Stimulated activated CD4-positive, alpha-beta T cell treated with anti-CD3 and anti-CD28 coated beads, Interleukin-1b, Interleukin-23, amount 100 ng/mL, for 1 hour (primary cell): ENCODE data around the gene CCDC74A.
"Not testable (repeated sequence)": the region's sequence is repeated elsewhere in the genome, so short reads cannot be mapped to it uniquely, and the experiment has no call there.

ENCODE experiments used
- DNase-seq, 2 donors: peaks; one replicate each; pipeline ENCODE4 v3.0.0-alpha.2; 2020; ENCODE audit warnings: low read depth in 2 of 2

Gene CCDC74A

DNA sequence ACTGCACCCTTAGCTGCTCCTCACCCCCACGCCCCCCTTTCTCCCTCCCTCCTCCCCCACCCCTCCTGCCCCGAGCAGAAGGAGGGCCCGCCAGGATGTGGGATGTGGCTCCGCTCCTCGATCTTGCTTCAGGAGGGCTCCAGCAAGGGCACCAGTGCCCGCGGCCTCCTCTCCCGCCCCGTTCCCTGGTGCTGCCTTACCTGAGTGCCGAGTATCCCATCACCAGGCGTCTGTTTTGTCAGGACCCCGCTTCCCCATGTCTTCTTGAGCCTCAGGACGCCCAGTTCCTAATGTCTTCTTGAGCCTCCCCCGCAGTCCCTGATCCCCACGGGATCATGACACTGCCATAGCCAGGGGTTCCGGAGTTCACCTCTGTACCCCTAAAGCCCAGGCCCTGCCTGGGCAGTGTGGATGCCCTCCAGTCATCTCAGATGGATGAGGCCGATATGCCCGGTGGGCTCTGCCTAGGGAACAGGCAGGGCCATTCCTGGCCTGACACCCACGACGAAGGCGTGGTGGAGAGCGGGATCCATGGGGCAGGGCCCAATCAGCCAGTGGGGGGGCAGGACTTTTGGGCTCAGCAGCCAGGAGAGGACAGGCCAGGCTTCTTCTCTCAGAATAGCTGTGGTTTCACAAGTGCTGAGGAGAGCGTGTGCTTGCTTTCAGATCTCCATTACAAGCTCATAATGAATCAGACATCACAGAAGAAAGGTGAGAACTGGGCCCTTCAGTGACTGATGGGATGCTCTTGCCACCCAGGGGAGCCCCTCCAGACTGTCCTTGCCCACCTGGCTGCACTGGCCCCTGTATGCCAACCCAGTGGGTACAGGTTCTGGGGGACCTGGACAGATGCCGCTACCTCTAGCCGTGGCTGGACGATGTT, 1.5 kb downstream of the CCDC74A start:
- not testable (repeated sequence) for DNase-seq

DNA sequence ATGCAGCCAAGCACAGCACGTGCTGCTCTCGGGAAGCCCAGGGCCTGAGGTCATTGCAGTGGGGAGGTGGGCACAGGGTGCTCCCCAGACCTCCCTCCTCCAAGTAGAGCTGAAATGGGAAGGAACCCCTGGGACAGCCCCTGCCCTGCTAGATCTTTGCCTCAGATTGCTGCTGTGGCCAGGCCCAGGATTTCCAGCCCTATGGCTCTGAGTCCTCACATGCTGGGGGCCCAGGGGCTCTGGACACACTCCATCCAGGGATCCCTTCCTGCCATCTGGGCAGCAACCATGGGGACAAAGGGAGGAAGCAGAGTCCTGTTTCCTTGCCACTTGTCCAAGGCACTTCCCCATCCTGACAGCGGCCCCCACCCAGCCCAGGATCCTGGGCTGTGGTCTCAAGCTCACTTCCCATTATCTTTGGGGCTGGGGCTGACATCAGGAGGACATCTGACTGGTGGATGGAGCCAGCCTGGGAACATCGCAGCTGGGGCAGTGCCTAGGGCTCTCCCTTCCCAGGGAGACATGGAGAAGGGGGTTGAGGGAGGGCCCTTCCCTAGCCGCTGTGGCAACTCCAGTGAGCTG, 2.3 kb downstream of the CCDC74A start:
- DNase-seq, result not testable (repeated sequence)

DNA sequence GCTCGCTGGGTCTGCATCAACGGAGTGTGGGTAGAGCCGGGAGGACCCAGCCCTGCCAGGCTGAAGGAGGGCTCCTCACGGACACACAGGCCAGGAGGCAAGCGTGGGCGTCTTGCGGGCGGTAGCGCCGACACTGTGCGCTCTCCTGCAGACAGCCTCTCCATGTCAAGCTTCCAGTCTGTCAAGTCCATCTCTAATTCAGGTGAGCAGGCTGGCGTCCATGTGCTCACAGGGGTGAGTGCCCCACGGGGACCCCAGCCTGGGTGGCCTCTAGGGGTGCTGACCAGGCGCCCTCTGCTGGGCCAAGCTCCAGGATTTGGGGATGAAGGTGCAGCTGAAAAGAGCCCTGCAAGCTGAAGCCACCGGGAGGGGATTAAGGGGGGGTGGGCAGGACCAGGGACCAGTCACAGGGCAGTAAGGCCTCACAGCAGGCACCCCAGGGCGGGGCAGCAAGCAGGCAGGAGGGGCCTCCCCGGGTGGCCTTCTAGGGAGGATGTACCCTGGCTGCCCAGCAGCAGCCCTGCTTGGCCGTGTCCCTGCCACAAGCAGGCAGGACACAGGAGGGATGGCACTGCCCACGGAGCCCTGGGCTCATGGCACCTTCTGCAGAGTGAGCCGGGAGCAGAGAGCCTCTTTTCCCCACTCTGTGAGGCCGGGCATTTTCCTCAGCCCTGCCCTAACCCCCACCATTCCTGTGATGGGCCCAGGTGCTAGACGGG, 3.1 kb downstream of the CCDC74A start:
- not testable (repeated sequence) for DNase-seq

DNA sequence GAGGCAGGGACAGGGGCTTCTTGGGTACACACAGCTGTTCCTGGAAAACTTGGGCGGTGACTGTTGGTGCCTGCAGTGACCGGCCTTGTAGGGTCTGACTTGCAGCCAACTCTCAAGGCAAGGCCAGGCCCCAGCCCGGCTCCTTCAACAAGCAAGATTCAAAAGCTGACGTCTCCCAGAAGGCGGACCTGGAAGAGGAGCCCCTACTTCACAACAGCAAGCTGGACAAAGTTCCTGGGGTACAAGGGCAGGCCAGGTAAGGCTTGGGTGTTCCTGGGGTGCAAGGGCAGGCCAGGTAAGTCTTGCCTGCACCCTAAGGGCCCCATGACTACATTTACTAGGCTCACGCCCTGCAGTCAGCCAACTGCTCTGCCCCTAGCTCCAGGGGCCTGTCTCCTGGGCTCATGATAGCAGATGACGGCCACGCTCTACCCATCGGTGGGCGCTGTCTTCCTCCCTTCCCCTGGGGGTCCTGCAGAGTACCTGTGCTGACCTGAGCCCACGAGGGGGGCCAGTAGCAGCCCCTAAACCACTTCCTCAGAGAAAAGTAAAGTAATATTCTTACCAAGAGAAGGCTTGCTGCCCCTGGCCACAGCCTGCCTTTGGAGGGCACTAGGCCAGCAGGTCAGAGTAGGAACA, 4.0 kb downstream of the CCDC74A start:
- DNase-seq, result not testable (repeated sequence)

DNA sequence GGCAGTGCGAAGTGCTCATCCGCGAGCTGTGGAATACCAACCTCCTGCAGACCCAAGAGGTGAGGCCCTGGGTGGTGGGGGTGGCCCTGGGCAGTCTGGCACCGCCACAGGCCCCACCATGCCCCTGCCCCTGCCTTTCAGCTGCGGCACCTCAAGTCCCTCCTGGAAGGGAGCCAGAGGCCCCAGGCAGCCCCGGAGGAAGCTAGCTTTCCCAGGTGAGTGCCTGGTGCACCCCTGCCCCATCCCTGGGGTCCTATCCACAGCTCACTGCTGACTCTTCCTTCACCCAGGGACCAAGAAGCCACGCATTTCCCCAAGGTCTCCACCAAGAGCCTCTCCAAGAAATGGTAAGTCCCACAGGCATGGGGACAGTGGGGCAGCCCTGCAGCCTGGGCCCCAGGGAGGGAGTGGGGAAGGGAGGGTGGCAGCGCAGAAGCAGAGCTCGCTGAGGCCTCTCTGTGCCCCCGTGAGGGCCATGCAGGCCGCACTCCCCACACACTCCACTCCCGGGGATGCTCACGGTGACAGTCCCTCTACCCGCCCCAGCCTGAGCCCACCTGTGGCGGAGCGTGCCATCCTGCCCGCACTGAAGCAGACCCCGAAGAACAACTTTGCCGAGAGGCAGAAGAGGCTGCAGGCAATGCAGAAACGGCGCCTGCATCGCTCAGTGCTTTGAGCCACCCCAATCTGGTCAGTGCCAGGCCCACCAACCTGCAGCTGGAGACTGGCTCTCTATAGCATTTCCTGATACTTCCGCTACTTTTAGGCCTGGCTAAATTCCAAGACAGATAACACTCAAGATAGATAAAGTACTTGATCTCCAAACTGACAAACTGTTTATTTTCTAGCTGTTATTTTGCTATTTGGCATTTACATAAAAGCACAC, 5.3 kb downstream of the CCDC74A start:
- not testable (repeated sequence) for DNase-seq

DNA sequence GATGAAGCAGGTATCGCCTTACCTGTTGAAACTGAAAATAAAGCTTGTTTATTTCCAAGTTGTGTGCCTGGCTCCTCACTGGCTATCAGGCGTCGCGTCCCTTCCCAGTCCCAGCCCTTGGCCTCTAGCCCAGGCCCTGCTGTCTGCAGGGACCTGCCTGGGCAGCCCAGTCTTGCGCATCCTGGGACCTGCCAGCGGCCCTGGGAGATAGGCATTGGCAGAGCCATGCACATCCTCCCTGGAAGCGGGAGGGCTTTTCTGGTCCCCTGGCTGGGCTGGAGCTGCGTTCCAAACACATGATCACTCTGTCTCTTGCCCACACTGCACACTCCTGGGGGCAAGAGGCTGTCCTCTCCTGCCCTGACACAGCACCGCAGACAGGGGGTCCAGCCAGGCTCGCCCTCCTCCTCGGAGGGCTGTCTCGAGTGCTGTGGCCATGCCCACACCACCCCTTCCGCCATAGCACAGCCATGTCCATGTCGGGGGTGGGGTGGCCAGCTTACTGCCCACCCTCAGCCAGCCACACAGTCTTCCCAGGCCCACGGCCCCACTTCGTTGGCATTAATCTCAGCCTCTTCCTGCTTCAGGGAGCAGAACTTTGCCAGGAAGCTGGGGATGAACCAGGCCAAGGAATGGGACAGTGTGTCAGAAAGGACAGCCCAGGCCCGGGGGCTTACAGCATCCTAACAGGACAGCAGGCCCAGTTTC, 6.1 kb downstream of the CCDC74A start:
- not testable (repeated sequence) for DNase-seq

DNA sequence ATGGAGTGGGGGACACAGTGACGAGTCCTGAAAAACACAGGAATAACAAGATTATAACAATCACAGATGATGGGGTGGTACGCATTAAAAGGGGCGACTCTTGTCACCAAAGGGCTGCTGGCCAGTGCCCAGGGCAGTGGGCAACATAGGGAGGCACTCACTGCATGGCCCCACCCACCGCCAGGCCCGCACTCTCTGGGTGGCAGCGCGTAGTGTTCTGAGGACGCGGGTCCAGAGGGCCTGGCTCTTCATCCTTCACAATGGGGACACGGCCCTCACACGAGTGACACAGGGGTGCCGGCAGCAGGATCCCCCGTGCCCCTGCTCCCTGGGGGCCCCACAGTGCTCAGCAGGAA, 6.6 kb downstream of the CCDC74A start:
- not testable (repeated sequence) for DNase-seq

DNA sequence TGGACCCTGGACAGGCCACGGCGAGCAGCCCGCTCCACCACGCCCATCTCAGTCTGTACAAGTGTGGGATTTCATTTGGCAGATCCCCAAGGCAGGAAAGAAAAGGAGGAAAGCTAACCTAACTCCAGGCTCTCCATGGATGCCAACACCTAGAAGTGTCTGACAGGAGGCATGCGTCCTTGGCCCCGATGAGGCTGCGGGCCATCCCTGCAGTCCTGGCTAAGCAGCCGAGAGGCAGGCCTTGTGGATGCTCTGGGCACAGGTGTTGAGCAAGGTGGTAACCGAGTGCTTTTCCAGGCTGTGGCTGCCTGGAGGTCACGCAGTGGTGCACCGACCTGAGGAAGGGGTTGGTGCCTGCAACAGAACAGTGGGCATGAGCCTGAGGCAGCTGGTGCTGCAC, 7.3 kb downstream of the CCDC74A start:
- not testable (repeated sequence) for DNase-seq

DNA sequence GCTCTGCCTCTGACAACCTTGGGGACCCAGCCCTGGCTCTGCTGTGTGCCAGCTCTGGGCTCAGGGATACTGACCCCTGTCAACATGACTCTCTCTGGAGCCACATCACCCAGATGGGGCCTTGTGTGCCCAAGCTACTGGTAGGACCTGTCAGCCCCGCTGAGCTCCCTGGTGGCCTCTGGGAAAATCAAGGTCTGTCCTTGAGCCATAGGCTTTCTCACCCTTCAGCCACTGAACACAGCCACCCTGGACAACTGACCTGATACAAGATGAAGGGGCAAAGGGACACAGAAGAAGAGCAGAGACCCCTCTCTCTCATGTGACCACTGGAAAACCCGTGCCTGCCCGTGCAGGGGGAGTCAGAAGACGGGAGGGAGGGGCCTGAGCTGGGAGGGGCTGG, 7.8 kb downstream of the CCDC74A start:
- DNase-seq, result no peak

DNA sequence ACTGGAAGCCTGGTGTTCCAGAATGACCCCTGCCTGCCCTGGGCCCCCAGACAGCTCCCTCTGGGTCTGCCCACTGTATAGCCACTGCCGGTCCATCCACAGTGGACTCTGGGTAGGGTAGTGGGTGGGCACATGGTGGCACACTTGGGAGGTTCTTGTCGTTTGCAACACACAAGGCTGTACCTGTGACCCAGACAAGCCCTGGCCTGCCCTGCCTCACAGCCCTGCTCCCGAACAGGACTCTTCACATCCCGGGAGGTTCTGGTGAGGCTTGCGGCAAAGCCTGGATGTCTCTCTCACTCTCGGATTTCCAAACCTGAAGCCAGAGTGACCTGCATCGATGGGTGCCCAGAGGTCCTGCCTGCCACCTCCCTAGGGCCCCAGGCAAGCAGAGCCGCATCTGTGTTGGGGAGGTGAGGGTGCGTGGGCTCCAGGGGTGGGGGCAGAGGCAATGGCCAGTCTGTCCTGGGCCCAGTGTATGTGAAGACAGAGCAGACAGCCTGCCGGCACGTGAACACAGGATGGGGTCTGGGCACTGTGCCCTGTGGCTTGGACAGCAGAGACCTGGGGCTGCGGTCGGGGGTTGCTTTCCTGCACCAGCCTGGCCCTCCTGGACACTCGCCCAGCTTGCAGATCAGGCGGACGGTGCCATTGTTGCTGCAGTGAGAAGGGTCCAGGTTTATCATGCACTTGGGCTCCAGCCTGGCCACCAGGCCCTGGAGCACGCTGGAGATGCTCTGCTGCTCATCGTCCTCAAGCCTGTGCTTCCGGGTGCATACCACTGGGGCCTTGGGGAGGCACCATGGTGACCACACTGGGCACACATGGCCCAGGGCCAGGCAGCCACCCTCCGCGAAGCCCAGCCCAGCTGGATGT, 8.5 kb downstream of the CCDC74A start:
- DNase-seq, result not testable (repeated sequence)

DNA sequence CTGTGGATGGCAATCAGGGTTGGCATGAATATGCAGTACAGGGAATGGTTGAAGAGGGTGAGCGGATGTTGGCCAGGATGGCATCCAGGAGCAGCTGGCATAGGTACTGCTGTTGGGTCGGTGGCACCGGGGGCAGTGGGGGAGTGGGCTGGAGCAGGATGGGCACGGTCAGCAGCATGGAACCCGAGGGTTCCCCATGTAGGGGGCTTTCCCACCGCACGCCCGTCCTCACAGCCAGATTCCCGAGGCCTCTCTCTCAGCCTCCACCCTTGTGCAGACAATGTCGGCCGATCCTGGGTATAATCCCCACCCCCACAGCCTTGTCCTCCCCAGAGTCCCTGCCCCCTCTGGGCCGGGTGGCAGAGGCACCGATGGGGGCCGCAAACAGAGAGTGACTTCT, 9.2 kb downstream of the CCDC74A start:
- not testable (repeated sequence) for DNase-seq

DNA sequence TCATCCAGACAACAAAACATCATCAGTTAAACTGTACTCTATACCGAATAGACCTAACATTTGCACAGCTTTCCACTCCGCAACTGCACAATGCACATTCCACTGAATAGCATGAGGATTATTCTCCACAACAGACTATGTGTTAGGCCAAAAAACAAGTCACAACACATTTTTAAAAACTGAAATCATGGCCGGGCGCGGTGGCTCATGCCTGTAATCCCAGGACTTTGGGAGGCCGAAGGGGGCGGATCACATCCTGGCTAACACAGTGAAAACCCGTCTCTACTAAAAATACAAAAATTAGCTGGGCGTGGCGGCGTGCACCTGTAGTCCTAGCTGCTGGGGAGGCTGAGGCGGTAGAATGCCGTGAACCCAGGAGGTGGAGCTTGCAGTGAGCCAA, 11.2 kb downstream of the CCDC74A start:
- DNase-seq, result not testable (repeated sequence)

DNA sequence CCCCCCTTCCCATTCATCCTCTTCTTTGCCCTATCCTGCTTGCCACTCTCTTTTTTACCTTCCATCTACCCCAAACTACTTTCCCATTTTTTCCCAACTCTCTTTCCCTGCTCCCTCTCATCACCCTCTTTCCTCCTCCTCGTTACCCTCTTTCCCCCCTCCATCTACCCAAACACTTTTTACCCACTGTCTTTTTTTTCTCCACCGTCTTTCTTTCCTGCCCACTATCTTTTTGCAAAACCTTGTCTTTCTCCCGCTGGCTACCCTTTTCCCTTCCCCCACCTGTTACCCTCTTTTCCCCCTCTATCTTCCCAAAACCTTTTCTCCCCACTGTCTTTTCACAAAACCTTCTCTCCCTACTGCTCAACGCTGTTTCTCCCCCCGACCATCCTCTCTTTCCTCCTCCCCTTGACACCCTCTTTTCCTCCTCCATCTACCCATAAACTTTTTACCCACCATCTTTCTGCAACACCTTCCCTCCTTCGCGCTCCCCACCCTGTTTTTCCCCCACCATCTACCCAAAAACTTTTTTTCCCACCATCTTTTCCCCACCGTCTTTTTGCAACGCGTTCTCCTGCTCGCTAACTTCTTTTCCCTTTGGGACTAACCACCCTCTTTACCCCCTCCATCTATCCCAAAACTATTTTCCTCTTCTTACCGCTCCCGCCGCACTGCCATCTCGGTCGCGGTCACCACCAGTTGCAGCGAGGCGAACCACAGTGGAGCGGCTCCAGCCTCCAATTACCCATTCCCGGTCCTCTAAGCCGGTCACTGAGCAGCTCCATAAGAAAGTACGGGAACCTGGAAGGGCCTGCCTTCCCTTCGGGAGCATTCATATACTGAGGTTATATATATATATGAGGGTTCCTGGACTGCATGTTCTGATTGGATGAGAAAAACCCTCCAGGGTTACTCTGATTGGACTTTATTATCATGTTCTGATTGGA, 15.0 kb downstream of the CCDC74A start:
- no peak for DNase-seq

DNA sequence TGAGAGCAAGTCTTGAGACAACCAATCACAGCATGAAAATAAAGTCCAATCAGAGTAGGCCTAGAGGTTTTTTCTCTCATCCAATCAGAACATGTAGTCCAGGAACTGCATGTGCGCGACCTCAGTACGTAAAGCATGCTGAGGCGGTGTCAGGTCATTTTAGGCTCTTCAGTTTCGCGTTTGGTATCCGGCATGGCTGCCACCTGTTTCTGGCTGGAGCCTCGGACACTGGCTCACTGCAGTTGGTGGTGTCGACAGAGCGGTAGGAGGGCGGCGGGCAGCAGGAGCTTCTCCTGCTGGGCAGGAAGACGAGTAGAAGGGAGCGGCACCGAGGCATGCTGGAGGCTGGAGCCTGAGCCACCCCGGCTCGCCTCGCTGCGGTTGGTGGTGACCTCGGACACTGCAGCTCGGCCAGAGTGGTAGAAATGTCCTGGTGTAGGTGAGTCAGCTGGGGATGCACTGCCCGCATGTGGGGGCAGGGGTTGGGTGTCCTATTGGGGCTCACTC, 15.8 kb downstream of the CCDC74A start:
- no peak for DNase-seq

DNA sequence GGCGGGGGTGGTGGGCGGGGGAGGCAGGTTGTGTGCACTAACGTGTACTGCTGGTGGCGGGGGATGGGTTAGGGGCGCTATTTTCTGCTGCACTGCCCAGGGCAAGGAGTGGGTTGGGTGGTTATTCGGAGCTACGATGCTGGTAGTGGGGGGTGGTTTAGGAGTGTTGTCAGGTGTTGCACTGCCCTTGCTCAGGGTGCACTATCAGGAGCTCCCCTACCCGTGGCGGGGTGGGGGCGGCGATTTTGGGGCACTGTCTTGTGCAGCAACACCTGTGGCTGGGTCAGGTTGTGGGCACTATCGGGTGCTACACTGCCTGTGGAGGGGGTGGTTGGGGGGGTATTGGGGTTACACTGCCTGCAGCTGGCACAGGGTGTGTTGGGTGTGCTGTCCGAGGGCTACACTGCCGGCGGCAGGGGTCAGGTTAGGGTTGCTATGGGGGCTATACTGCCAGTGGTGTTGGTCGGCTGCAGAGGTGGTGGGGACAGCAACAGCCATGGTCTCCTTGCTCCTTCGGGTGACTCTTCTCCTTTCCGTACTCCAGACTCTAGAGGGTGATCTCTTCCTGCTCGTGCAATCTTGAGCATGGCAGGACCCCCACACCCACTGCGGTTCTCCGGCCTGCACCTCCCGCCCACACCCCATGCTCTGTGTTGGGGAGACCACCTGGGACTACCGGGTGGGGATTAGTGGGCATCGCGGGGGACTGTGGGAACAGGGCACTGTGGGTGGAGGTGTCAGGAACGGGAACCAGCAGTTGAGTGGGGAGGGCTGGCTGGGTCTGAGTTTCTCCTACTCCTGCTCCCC, 16.5 kb downstream of the CCDC74A start:
- not testable (repeated sequence) for DNase-seq

DNA sequence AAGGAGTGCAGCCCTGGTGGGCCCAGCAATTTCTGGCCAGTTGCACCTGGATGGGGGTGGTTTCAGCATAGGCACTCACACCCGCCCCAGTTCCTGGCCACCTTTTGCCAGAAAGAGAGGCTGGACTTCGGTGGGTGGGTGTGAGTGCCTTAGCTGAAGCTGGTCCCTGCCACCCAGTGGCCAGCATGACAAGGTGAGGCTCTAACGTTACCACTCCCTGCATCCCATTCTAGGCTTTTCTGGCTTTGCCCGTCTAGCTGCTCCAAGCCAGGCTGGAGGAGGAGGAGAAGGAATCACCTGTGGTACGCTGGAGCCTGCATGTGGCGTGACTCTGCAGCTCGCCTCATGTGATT, 17.1 kb downstream of the CCDC74A start:
- not testable (repeated sequence) for DNase-seq

DNA sequence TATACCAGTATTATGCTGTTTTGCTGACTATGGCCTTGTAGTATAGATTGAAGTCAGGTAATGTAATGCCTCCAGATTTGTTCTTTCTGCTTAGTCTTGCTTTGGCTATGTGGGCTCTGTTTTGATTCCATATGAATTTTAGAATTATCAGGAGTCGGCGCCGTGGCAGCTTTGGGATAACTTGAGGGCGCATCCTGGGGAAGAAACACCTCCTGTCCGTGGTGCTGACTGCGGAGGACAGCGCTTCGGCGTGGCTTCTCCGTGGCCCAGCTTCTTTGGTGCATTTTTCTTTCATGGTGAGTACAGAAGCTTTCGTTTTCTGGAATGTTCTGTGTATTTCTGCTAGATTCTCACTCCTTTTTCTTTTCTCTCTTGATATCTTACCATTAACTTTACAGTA, 25.2 kb downstream of the CCDC74A start:
- no peak for DNase-seq
